ENCODE measurements around the gene C10orf71.

C10orf71 gene

DNA sequence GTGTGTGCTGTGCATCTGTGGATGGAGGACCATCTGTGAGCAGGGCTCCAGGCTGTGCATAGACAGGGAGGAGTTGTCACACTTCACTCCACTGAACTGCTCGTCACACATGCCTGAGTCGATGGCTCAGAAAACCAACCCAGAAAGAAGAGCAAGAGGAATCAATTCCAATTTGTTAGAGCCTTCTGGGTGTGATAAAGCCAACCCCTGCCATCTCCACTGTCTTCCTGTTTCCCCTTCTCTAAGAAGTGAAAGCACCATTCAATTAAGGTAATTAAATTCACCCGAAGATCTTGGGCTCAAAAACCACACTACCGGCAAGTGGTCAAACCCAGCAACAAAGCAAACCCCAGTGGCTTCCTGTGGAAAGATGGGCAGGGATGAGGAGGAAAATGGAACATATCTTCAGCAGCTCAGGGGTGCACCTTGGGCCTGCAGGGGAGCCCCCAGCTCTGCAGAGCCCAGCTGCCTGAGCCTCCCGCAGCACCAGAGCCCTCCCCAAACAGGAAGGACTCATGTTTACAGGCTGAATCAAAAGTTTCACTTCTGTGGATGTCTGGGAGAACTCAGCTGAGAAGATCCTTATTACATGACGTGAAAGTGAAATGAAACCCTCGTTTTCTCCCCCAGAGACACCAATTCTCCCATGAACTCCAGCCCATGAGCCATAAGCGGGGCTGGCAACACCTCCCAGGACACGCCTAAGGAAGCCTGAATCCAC is 10.9 kb downstream of the C10orf71 start:
- Histone ChIP-seq H3K9me2 (replicated peaks; ENCODE audit: control insufficient read depth, low read length) (no peaks in the 10 kb centered on the region), H3K9me3 (ENCODE audit: control insufficient read depth, insufficient read depth, low read length) (no peaks in the 10 kb centered on the region), H3K4me3 (ENCODE audit: low read length) (peak overlapping the region; percentile 29), H3K79me2 (ENCODE audit: control insufficient read depth, low read length) (no peaks in the 10 kb centered on the region), H3K27ac (ENCODE audit: low read depth, low read length) (no peak overlapping the region), H3K27me3 (ENCODE audit: control insufficient read depth, low read length) (no peaks in the 10 kb centered on the region), H3K36me3 (ENCODE audit: control insufficient read depth, low read length) (no peaks in the 10 kb centered on the region), H4K20me1 (ENCODE audit: control insufficient read depth, insufficient read depth, low read depth, low read length) (no peaks in the 10 kb centered on the region), H3F3A (ENCODE audit: control insufficient read depth, insufficient read depth) (no peaks in the 10 kb centered on the region), H3K4me1 (ENCODE audit: control insufficient read depth, low read length) (peaks cover 15% of the 10 kb centered on the region), H3K4me2 (ENCODE audit: low read length) (peak overlapping the region; percentile 50)
- TF ChIP-seq, protein P1, sequence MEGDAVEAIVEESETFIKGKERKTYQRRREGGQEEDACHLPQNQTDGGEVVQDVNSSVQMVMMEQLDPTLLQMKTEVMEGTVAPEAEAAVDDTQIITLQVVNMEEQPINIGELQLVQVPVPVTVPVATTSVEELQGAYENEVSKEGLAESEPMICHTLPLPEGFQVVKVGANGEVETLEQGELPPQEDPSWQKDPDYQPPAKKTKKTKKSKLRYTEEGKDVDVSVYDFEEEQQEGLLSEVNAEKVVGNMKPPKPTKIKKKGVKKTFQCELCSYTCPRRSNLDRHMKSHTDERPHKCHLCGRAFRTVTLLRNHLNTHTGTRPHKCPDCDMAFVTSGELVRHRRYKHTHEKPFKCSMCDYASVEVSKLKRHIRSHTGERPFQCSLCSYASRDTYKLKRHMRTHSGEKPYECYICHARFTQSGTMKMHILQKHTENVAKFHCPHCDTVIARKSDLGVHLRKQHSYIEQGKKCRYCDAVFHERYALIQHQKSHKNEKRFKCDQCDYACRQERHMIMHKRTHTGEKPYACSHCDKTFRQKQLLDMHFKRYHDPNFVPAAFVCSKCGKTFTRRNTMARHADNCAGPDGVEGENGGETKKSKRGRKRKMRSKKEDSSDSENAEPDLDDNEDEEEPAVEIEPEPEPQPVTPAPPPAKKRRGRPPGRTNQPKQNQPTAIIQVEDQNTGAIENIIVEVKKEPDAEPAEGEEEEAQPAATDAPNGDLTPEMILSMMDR (IDR thresholded peaks at IDR 0.05; ENCODE audit: low read depth, low read length, poor library complexity, severe bottlenecking), result no peak
- TF ChIP-seq EZH2phosphoT487 (IDR thresholded peaks at IDR 0.05; ENCODE audit: borderline replicate concordance, low read length), result no peak

DNA sequence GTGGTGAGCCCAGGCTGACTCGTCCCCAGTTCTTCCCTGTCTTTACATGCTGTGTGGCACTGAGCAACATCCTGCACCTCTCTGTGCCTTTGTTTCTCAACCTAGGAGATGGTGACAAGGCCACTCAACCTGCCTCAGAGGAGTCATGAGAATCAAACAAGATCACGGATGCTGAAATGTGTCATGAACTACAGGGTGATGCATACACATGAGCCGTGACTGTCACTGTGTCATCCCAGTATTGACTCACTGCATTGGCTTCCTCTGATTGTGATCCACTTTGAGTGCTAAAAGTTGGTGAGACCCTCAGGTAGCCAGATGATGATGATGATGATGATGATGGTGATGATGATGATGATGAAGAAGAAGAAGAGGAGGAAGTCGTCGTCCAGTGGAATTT is 11.5 kb downstream of the C10orf71 start:
- Histone ChIP-seq H3K27ac (ENCODE audit: low read depth, low read length) (no peak overlapping the region), H3K9me2 (replicated peaks; ENCODE audit: control insufficient read depth, low read length) (no peaks in the 10 kb centered on the region), H4K20me1 (ENCODE audit: control insufficient read depth, insufficient read depth, low read depth, low read length) (no peaks in the 10 kb centered on the region), H3K4me1 (ENCODE audit: control insufficient read depth, low read length) (peaks cover 15% of the 10 kb centered on the region), H3K4me2 (ENCODE audit: low read length) (peak overlapping the region; percentile 50), H3K79me2 (ENCODE audit: control insufficient read depth, low read length) (no peaks in the 10 kb centered on the region), H3K4me3 (ENCODE audit: low read length) (peak overlapping the region; percentile 29), H3F3A (ENCODE audit: control insufficient read depth, insufficient read depth) (no peaks in the 10 kb centered on the region), H3K36me3 (ENCODE audit: control insufficient read depth, low read length) (no peaks in the 10 kb centered on the region), H3K27me3 (ENCODE audit: control insufficient read depth, low read length) (no peaks in the 10 kb centered on the region), H3K9me3 (ENCODE audit: control insufficient read depth, insufficient read depth, low read length) (no peaks in the 10 kb centered on the region)
- TF ChIP-seq, protein P1 (IDR thresholded peaks at IDR 0.05; ENCODE audit: low read depth, low read length, poor library complexity, severe bottlenecking), result no peak
- no peak for TF ChIP-seq EZH2phosphoT487 (IDR thresholded peaks at IDR 0.05; ENCODE audit: borderline replicate concordance, low read length)

DNA sequence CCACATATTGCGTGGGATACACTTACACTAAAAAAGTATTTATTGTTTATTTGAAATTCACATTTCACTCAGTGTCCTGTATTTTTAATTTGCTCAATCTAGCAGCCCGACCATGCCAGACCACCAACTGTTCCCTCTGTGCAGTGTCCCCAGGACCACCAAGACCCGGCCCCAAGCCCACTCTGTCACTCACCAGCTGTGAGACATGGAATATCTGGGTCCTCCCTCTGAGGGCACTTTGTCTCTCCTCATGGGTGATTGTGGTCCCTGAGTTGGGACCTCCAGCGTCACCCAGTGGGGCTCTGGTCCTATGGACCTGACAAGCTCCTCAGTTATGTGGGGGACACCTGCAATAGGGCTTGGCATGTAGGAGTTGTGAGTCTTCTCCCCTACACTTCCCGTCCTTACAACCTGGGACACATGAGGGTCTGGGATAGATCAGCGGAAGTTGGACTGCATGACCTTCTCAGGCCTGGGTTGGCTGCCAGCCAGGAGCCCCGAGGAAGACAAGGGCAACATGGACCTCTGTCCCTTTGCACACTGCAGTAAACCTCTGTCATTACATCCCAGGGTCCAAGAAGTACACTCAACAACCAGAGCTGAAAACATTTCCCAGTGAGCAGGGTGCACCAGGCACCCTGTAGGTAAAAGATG is 12.1 kb downstream of the C10orf71 start:
- Histone ChIP-seq H3F3A (ENCODE audit: control insufficient read depth, insufficient read depth) (no peaks in the 10 kb centered on the region), H3K4me1 (ENCODE audit: control insufficient read depth, low read length) (peaks cover 15% of the 10 kb centered on the region), H3K36me3 (ENCODE audit: control insufficient read depth, low read length) (no peaks in the 10 kb centered on the region), H3K4me3 (ENCODE audit: low read length) (no peak overlapping the region), H4K20me1 (ENCODE audit: control insufficient read depth, insufficient read depth, low read depth, low read length) (no peaks in the 10 kb centered on the region), H3K79me2 (ENCODE audit: control insufficient read depth, low read length) (no peaks in the 10 kb centered on the region), H3K9me3 (ENCODE audit: control insufficient read depth, insufficient read depth, low read length) (no peaks in the 10 kb centered on the region), H3K4me2 (ENCODE audit: low read length) (no peak overlapping the region), H3K27ac (ENCODE audit: low read depth, low read length) (no peak overlapping the region), H3K9me2 (replicated peaks; ENCODE audit: control insufficient read depth, low read length) (no peaks in the 10 kb centered on the region), H3K27me3 (ENCODE audit: control insufficient read depth, low read length) (no peaks in the 10 kb centered on the region)
- no peak for TF ChIP-seq EZH2phosphoT487 (IDR thresholded peaks at IDR 0.05; ENCODE audit: borderline replicate concordance, low read length)
- TF ChIP-seq, protein P1 (IDR thresholded peaks at IDR 0.05; ENCODE audit: low read depth, low read length, poor library complexity, severe bottlenecking), result no peak

Measured in DOHH2 (cell line).